IPS DF 6.9 (cell line): Measurements from ENCODE around the gene FANCM.
"Not testable (repeated sequence)": the region's sequence is repeated elsewhere in the genome, so short reads cannot be mapped to it uniquely, and the experiment has no call there.

Experiments
- DNase-seq: peaks from one replicate; pipeline ENCODE4 v3.0.0-alpha.2; 2013; ENCODE audit warnings: low read depth, low spot score
- H3K27ac ChIP-seq: one replicate; pipeline ENCODE4 v1.5.1; 2013; ENCODE audit warnings: low read length, control low read depth
- H3K27me3 ChIP-seq: 2 replicates; pipeline ENCODE4 v1.6.1; 2013; ENCODE audit warnings: mild to moderate bottlenecking, low read length; ENCODE audit not compliant: control insufficient read depth, insufficient read depth
- H3K36me3 ChIP-seq: 2 replicates; pipeline ENCODE4 v1.6.1; 2013; ENCODE audit warnings: low read length; ENCODE audit not compliant: control insufficient read depth, insufficient read depth
- H3K4me1 ChIP-seq: 2 replicates; pipeline ENCODE4 v1.6.1; 2013; ENCODE audit warnings: low read length; ENCODE audit not compliant: control insufficient read depth, insufficient read depth
- H3K4me3 ChIP-seq: 2 replicates; pipeline ENCODE4 v1.5.1; 2013; ENCODE audit warnings: mild to moderate bottlenecking, low read length
- H3K9me3 ChIP-seq: 2 replicates; pipeline ENCODE4 v1.6.1; 2013; ENCODE audit warnings: low read length, inconsistent platforms; ENCODE audit not compliant: control insufficient read depth, insufficient read depth
- WGBS: extraction: QIAGEN DNeasy Blood & Tissue Kit; methylation state at CpG from one replicate; pipeline ENCODE4 v1.1.7; 2013; ENCODE audit warnings: mixed read lengths, missing lambda C conversion rate; ENCODE audit not compliant: insufficient read length, insufficient coverage; 5-methylcytosine and 5-hydroxymethylcytosine counted together

Gene FANCM

DNA sequence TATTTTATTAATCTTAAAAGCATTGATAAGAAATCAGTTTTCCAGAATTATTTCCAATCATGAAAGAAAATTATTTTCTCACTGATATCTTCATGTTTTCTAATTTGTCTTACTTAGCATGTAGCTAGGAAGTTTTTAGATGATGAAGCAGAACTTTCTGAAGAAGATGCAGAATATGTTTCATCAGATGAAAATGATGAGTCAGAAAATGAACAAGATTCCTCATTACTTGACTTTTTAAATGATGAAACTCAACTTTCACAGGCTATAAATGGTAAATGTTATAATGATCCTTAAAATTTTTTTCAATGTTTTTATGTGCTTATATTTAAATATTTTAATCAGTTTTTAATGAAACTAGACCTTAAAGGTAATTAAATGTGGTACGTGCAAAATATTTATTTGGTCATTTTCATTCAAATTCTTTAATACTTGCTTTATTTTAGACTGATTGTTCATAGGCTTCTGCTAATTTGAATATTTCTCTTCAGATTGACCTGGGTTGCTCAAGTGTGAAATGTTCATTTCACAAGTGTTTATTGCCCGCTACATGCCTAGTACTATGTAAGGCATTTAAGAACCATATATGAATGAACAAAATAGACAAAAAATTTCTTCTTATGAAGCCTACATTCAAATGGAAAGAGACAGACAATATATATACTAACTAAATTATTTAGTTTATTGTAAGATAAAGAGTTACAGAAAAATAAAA lies 49.5 kb downstream of the FANCM start:
- Histone ChIP-seq H3K9me3 (no peaks in the 10 kb centered on the region), H3K36me3 (no peaks in the 10 kb centered on the region), H3K27me3 (no peaks in the 10 kb centered on the region), H3K27ac (no peak overlapping the region), H3K4me1 (no peaks in the 10 kb centered on the region), H3K4me3 (no peak overlapping the region)
- WGBS = no CpG with 5 or more reads among the region's 2 CpGs
- no peak for DNase-seq

DNA sequence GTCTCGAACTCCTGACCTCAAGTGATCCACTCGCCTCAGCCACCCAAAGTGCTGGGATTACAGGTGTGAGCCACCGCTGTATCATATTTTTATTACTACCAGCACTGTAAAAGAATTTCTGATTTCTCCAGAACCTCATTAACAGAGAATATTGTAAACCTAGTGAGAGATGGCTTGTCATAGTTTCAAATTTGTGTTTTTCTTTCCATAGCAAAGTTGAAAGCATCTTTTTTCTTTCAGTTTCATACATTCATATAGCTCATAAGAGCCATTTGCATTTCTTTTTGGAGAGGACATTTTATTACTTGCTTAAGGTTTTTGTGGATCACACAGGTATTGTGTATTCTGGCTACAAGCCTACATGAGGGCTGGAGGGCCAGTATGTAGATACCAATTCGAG lies 59.2 kb downstream of the FANCM start:
- no peak overlapping the region for H3K4me3 ChIP-seq

DNA sequence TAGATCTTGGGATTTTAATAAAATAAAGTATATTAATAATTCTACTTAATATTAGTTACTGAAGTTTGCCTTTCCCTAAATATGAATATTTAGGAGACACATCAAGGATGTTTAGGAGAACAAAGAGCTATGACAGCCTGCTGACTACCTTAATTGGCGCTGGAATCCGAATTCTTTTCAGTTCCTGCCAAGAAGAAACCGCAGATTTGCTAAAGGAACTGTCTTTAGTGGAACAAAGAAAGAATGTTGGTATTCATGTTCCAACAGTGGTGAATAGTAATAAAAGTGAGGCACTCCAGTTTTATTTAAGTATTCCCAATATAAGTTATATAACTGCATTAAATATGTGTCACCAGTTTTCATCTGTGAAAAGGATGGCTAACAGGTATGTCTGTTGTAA lies 62.8 kb downstream of the FANCM start:
- Histone ChIP-seq H3K27me3 (no peaks in the 10 kb centered on the region), H3K27ac (no peak overlapping the region), H3K4me3 (no peak overlapping the region), H3K9me3 (no peaks in the 10 kb centered on the region), H3K4me1 (no peaks in the 10 kb centered on the region), H3K36me3 (no peaks in the 10 kb centered on the region)
- WGBS = no CpG with 5 or more reads among the region's 3 CpGs
- no peak for DNase-seq

More for the DNA sequence above, 59.2 kb downstream of the FANCM start:
- Histone ChIP-seq H3K27me3 (no peaks in the 10 kb centered on the region), H3K27ac (no peak overlapping the region), H3K9me3 (no peaks in the 10 kb centered on the region), H3K36me3 (no peaks in the 10 kb centered on the region), H3K4me1 (no peaks in the 10 kb centered on the region)
- no CpG with 5 or more reads among the region's 4 CpGs for WGBS
- DNase-seq = no peak

DNA sequence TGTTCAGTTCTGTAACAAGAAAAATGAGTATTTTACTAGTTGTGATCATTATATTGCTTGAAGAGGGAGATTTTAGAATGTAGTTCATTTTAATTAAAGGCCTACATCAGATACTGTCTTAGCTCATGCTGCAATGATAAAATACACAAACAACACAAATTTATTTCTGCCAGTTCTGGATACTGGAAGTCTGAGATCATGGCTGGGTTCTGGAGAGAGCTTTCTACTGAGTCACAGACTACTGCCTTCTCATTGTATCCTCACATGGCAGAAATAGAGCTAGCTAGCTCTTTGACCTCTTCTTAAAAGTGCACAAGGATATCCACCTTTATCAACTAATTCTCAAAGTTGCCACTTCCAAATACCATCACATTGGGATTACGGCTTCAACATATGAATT lies 63.5 kb downstream of the FANCM start:
- Histone ChIP-seq H3K9me3 (no peaks in the 10 kb centered on the region), H3K4me1 (no peaks in the 10 kb centered on the region), H3K27me3 (no peaks in the 10 kb centered on the region), H3K4me3 (no peak overlapping the region), H3K36me3 (no peaks in the 10 kb centered on the region), H3K27ac (no peak overlapping the region)
- DNase-seq = no peak
- WGBS = no CpG with 5 or more reads among the region's 1 CpG

DNA sequence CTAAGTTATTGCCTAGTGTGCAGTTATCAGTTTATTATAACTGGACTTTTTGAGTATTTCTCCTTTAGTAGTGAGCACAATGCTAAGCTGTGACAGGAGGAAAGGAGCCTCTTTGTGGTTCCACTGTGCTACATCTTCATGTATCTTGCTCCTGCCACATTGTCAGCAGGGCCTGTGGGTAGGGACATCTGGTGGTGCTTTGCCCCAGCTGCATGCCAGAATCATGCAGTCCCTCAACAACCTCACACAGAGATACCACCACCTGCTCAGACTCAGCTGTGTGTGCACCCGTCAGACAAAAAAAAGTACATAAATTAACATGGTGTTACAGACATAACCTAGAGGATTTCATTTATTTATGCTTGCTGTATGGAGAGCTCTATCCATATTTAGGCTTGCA lies 66.2 kb downstream of the FANCM start:
- DNase-seq = no peak
- Histone ChIP-seq H3K36me3 (no peaks in the 10 kb centered on the region), H3K9me3 (no peaks in the 10 kb centered on the region), H3K4me3 (no peak overlapping the region), H3K27ac (no peak overlapping the region), H3K27me3 (no peaks in the 10 kb centered on the region), H3K4me1 (no peaks in the 10 kb centered on the region)
- WGBS = no CpG with 5 or more reads among the region's 1 CpG

DNA sequence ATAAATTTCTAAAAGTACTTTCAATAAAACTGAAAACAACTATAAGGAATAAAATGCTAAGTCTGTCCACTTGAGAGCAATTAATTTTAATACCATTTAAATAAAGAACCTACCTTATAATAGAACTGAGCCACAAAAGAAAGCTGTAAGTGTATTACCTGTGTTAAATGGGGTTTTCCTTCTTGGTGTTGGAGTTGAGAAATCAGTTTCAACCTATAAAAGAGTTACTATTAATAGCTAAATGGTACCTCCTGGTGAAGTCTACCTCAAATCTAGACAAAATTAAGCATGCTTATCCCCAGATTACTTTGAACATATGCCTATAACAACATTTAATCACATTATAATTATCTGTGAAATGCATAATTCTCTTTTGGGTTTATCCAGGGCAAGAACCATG lies 68.5 kb downstream of the FANCM start:
- H3K36me3 ChIP-seq = no peaks in the 10 kb centered on the region
- no peak overlapping the region for H3K4me3 ChIP-seq
- DNase-seq = no peak
- H3K4me1 ChIP-seq = no peaks in the 10 kb centered on the region
- no peak overlapping the region for H3K27ac ChIP-seq
- H3K27me3 ChIP-seq = no peaks in the 10 kb centered on the region
- no peaks in the 10 kb centered on the region for H3K9me3 ChIP-seq

DNA sequence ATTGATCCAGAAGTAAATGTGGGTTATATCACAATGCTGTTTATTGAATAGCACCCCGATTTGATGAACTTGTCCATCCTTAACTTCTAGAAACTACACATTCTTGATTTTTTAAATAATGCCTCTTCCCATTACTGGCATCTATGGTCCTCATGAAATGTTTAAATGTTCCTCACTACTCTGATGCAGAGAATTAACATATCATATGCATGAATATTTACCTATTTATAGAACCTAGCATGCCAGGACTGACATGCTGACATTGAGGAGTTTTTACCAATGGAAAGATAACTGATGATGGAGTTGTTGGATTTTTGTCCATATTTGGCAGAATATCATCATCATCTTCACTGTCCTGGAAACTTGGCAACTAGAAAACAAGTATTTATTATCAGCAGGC lies 74.4 kb downstream of the FANCM start:
- Histone ChIP-seq H3K36me3 (peaks cover 6% of the 10 kb centered on the region; the same call in 1 of the 2 replicates), H3K4me3 (no peak overlapping the region), H3K4me1 (peaks cover 3% of the 10 kb centered on the region), H3K9me3 (no peaks in the 10 kb centered on the region), H3K27me3 (no peaks in the 10 kb centered on the region), H3K27ac (no peak overlapping the region)
- WGBS = no CpG with 5 or more reads among the region's 1 CpG
- DNase-seq = no peak

DNA sequence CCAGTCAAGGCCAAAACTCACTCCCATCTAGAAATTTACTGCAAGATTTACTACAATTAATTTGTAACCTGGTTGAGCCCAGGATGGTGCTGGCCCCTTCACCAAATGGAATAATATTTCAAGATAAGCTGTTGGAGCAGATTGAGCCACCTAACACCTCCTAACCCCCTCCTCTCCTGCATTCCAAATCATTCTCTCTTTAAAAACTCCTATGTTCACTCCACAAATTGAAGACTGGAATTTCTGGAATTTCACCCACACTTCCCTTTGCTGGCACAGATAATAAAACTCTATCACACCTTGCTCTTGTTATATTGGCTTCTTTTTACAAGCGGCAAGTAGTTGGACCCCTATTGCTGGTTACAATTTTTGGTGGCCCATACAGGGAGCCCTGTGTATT lies 75.6 kb downstream of the FANCM start:
- Histone ChIP-seq H3K4me1 (peaks cover 3% of the 10 kb centered on the region), H3K36me3 (peaks cover 6% of the 10 kb centered on the region; the same call in 1 of the 2 replicates), H3K27me3 (no peaks in the 10 kb centered on the region), H3K9me3 (no peaks in the 10 kb centered on the region), H3K4me3 (no peak overlapping the region), H3K27ac (no peak overlapping the region)
- no CpG with 5 or more reads among the region's 1 CpG for WGBS
- DNase-seq = no peak

DNA sequence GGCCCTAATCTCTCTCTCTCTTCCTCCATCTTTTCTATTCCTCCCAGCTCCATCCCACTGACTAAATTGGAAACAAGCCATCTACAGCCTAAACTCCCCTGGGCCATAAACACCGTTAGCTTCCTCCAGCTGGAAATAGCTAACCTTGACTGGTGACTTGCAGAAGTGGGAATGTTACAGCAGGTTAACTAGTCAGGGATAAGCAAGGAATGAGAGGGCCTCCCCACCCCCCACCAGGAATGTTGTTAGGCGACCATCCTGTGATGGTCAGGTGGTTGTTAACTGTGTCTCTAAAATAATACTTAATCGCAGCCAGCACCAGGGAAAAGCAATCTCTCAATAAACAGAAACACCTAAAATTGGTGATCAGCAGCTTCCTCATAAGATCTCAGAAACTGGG lies 76.5 kb downstream of the FANCM start:
- no peaks in the 10 kb centered on the region for H3K27me3 ChIP-seq
- DNase-seq = no peak
- H3K36me3 ChIP-seq = peaks cover 6% of the 10 kb centered on the region; the same call in 1 of the 2 replicates
- H3K9me3 ChIP-seq = no peaks in the 10 kb centered on the region
- WGBS = no CpG with 5 or more reads among the region's 3 CpGs
- H3K4me3 ChIP-seq = no peak overlapping the region
- H3K27ac ChIP-seq = no peak overlapping the region
- H3K4me1 ChIP-seq = peaks cover 3% of the 10 kb centered on the region

DNA sequence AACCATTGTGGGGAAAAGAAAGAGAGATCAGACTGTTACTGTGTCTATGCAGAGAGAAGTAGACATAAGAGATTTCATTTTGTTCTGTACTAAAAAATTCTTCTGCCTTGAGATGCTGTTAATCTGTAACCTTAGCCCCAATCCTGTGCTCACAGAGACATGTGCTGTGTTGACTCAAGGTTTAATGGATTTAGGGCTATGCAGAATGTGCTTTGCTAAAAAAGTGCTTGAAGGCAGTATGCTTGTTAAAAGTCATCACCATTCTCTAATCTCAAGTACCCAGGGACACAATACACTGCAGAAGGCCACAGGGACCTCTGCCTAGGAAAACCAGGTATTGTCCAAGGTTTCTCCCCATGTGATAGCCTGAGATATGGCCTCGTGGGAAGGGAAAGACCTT lies 78.0 kb downstream of the FANCM start:
- not testable (repeated sequence) for H3K4me1 ChIP-seq, H3K4me3 ChIP-seq, H3K27me3 ChIP-seq, H3K27ac ChIP-seq, H3K36me3 ChIP-seq, H3K9me3 ChIP-seq, DNase-seq
- no CpG with 5 or more reads among the region's 1 CpG for WGBS

DNA sequence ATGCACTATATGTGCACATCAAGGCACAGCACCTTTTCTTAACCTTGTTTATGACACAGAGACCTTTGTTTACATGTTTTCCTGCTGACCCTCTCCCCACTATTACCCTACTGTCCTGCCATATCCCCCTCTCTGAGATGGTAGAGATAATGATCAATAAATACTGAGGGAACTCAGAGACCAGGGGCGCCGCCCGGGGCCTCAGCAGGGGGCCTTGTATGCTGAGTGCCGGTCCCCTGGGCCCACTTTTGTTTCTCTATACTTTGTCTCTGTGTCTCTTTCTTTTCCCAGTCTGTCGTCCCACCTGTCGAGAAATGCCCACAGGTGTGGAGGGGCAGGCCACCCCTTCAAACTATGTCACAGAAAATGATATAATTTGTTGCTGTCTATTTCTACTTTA lies 78.6 kb downstream of the FANCM start:
- not testable (repeated sequence) for H3K27ac ChIP-seq, H3K27me3 ChIP-seq, DNase-seq, H3K4me3 ChIP-seq, H3K4me1 ChIP-seq, H3K9me3 ChIP-seq, H3K36me3 ChIP-seq
- whole genome bisulfite sequencing = no CpG with 5 or more reads among the region's 6 CpGs
